Peyer's patch (tissue), 4 donors: Measurements from ENCODE around the gene CDH4. TPM values are rescaled to one million over a fixed set of nuclear protein-coding genes. Genes with fewer than 3 reads are reported as not detected.

Experiments
- DNase-seq, 3 donors: peaks; one replicate each; pipeline ENCODE4 v3.0.0-alpha.2; 2017 to 2019
- H3K27ac ChIP-seq, 4 donors: fragments of 200-600 bp; sonication (generic); one replicate each; pipeline ENCODE4 v1.5.1; 2016 to 2019
- H3K27me3 ChIP-seq, 2 donors: fragments of 200-600 bp; sonication (generic); one replicate each; pipeline ENCODE4 v1.5.1; 2019
- H3K36me3 ChIP-seq, 3 donors: fragments of 200-600 bp; sonication (generic); one replicate each; pipeline ENCODE4 v1.5.1; 2016 to 2019
- H3K4me1 ChIP-seq, 4 donors: fragments of 200-600 bp; sonication (generic); one replicate each; pipeline ENCODE4 v1.5.1; 2016 to 2019
- H3K4me3 ChIP-seq, 4 donors: fragments of 200-600 bp; sonication (generic); 1 replicate in 3 of 4; 2 replicates in 1 of 4; pipeline ENCODE4 v1.5.1; 2016 to 2019; ENCODE audit warnings: mild to moderate bottlenecking in 1 of 4
- H3K9me3 ChIP-seq, 4 donors: fragments of 200-600 bp; sonication (generic); one replicate each; pipeline ENCODE4 v1.5.1; 2016 to 2019; ENCODE audit warnings: mild to moderate bottlenecking in 1 of 4
- POLR2A ChIP-seq, 2 donors: fragments of 450-650 bp; IDR thresholded peaks; one replicate each; pipeline ENCODE4 v1.5.1; 2017; ENCODE audit warnings: antibody characterized with exemption in 2 of 2, mild to moderate bottlenecking in 2 of 2, moderate library complexity in 2 of 2
- total RNA-seq, 4 donors: library from RNA; depleted of rRNA; stranded (reverse); fragments of >200 nt; gene quantifications; one replicate each; pipeline ENCODE4 v1.1.0, GENCODE V29; 2016
- TF ChIP-seq, protein P1 (sequence below), 6 experiments: fragments of 450-650 bp in 4 of 6; fragments of 200-600 bp in 2 of 6; sonication (generic) in 1 of 6; IDR thresholded peaks; one replicate each; pipeline ENCODE4 v1.5.1; 2017 to 2019; ENCODE audit warnings: antibody characterized with exemption in 6 of 6, mild to moderate bottlenecking in 3 of 6, moderate library complexity in 1 of 6

CDH4 gene
- total RNA-seq, 4 donors from 2014 or later, result 0.27 TPM; not detected in 3

DNA sequence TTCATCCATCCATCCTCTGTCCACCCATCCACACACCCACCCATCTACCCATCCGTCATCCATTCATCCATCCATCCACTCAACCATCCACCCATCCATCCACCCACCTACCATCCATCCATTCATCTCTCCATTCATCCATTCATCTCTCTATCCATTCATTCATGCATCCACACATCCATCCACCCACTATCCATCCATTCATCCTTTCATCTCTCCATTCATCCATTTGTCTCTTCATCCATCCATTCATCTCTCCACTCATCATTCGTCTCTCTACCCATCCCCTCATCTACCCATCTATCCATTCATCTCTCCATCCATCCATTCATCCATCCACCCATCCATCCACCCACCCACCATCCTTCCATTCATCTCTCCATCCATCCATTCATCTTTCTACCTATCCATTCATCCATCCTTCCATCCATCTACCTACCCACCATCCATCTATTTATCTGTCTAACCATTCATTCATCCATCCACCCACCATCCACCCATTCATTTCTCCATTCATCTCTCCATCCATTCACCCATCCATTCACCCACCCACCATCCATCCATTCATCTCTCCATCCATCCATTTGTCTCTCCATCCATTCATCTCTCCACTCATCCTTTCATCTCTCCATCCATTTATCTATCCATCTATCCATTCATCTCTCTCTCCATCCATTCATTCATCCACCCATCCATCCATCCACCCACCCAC is 538.2 kb downstream of the CDH4 start:
- no peaks in the 10 kb centered on the region for H3K27me3 ChIP-seq
- H3K4me3 ChIP-seq, result no peak overlapping the region
- no peak for DNase-seq
- no peaks in the 10 kb centered on the region for H3K9me3 ChIP-seq
- no peak overlapping the region for H3K27ac ChIP-seq
- H3K36me3 ChIP-seq, result no peaks in the 10 kb centered on the region
- H3K4me1 ChIP-seq, result no peaks in the 10 kb centered on the region
- TF ChIP-seq, protein P1, sequence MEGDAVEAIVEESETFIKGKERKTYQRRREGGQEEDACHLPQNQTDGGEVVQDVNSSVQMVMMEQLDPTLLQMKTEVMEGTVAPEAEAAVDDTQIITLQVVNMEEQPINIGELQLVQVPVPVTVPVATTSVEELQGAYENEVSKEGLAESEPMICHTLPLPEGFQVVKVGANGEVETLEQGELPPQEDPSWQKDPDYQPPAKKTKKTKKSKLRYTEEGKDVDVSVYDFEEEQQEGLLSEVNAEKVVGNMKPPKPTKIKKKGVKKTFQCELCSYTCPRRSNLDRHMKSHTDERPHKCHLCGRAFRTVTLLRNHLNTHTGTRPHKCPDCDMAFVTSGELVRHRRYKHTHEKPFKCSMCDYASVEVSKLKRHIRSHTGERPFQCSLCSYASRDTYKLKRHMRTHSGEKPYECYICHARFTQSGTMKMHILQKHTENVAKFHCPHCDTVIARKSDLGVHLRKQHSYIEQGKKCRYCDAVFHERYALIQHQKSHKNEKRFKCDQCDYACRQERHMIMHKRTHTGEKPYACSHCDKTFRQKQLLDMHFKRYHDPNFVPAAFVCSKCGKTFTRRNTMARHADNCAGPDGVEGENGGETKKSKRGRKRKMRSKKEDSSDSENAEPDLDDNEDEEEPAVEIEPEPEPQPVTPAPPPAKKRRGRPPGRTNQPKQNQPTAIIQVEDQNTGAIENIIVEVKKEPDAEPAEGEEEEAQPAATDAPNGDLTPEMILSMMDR (IDR thresholded peaks at IDR 0.05), result no peak
- TF ChIP-seq POLR2A (IDR thresholded peaks at IDR 0.05), result no peak

DNA sequence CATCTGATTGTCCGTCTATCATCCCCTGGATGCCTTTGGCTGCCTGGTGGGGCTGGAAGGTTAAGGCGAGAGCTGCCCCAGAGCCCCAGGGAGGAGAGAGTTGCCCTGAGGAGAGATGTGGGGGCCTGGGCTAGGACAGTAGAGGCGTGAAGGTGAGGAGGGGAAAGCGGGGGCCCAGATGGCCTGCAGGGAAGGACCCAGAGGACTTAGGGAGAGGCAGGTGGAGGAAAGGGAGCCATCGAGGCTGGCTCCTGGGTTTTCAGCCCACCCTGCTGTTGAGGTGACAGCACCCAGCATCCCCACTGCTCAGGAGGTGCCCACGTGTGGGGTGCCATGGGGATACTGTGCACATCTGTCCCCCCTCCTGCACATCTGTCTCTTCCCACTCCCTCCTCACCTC is 539.9 kb downstream of the CDH4 start:
- H3K4me1 ChIP-seq, result no peaks in the 10 kb centered on the region
- no peak overlapping the region for H3K27ac ChIP-seq
- DNase-seq, result peak in 1 of 3 donors; percentile 23
- TF ChIP-seq, protein P1 (IDR thresholded peaks at IDR 0.05), result no peak
- TF ChIP-seq POLR2A (IDR thresholded peaks at IDR 0.05), result no peak
- no peaks in the 10 kb centered on the region for H3K36me3 ChIP-seq
- H3K4me3 ChIP-seq, result no peak overlapping the region
- H3K9me3 ChIP-seq, result no peaks in the 10 kb centered on the region
- H3K27me3 ChIP-seq, result no peaks in the 10 kb centered on the region

DNA sequence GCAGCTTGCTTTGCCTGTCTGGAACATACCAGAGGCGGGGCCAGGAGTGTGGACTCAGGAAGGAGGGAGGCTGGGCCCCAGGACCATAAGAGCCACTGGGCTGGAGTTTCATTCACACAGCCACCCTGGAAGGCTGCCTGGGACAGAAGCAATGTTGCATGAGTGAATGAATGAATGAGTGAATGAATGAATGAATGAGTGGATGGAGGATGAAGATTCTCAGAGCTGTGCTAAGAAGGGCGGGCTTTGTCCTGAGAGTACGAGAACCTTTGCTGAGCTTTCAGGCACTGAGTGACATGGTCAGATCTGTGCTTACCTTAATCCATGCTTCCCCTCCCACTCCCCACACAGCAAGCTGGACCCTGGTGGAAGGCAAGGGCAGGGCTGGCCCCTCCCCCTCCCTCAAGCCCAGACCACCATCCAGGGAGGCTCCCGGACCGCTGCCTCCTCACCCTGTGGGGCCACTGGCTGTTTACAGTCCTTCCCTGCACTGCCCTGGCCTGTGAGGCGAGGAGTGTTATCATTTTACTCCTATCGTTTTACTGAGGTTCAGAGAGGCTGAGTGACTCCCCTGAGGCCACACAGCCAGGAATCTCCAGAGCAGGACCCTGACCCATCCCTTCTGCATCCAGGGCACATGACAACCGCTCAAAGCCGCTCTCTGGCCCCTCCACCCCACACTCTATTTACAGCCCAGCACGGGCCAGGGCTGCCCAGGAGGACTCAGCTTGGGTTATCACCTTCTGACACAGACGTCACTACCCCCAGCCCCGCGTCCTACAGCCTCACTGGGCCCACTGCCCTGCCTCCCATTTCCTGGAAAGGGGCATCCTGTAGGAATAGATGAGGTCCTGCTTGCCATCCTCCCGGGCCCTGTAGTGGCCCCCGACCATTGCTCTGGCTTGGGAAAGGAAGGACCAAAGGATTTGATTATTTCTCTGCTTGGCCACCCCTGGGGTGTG is 543.9 kb downstream of the CDH4 start:
- no peaks in the 10 kb centered on the region for H3K27me3 ChIP-seq
- DNase-seq, result no peak
- no peaks in the 10 kb centered on the region for H3K9me3 ChIP-seq

DNA sequence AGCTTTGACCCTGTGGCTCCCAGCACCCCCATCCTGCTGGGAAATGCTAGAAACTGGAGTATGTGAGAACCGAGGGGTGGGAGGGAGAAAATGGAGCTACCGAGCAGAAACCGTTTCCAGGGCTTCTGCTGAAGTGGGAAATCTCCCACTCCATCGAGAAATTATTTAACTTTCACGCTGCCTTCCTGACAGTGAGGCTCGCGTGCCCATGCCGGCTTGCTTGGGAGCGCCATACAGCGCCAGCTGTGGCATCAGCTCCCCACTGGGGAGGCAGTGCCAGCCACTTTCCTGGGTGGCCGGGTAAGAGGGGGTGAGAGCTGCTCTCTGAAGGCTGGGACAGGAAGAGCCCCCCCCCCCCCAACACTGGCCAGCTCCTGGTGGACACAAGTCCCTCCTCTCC is 544.7 kb downstream of the CDH4 start:
- H3K36me3 ChIP-seq, result no peaks in the 10 kb centered on the region
- H3K9me3 ChIP-seq, result no peaks in the 10 kb centered on the region
- no peak for TF ChIP-seq POLR2A (IDR thresholded peaks at IDR 0.05)
- TF ChIP-seq, protein P1 (IDR thresholded peaks at IDR 0.05), result no peak
- H3K27me3 ChIP-seq, result no peaks in the 10 kb centered on the region
- no peaks in the 10 kb centered on the region for H3K4me1 ChIP-seq
- no peak overlapping the region for H3K4me3 ChIP-seq
- no peak for DNase-seq
- H3K27ac ChIP-seq, result no peak overlapping the region

More for the DNA sequence above, 543.9 kb downstream of the CDH4 start:
- Histone ChIP-seq H3K4me3 (no peak overlapping the region), H3K4me1 (no peaks in the 10 kb centered on the region), H3K36me3 (no peaks in the 10 kb centered on the region), H3K27ac (no peak overlapping the region)
- no peak for TF ChIP-seq POLR2A (IDR thresholded peaks at IDR 0.05)
- TF ChIP-seq, protein P1 (IDR thresholded peaks at IDR 0.05), result no peak

DNA sequence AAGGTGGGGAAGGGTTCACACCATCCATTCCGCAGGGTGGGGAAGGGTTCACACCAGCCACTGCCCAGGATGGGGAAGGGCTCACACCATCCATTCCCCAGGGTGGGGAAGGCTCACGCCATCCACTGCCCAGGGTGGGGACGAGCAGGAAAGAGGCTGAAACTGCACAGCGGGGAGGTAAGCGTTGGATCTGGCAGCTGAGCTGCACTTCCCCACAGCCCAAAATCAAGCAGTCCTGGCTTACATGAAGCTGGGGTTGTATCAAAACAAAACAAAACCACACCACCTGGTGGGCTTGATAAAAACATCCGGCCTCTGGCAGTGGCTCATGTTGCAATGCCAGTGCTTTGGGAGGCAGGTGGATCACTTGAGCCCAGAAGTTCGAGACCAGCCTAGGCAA is 545.1 kb downstream of the CDH4 start:
- DNase-seq, result no peak
- H3K9me3 ChIP-seq, result no peaks in the 10 kb centered on the region
- H3K36me3 ChIP-seq, result no peaks in the 10 kb centered on the region
- no peak for TF ChIP-seq POLR2A (IDR thresholded peaks at IDR 0.05)
- TF ChIP-seq, protein P1 (IDR thresholded peaks at IDR 0.05), result no peak
- no peaks in the 10 kb centered on the region for H3K27me3 ChIP-seq
- no peak overlapping the region for H3K27ac ChIP-seq
- no peak overlapping the region for H3K4me3 ChIP-seq
- H3K4me1 ChIP-seq, result no peaks in the 10 kb centered on the region
